ENCODE measurements around the gene FLT1.

DNA sequence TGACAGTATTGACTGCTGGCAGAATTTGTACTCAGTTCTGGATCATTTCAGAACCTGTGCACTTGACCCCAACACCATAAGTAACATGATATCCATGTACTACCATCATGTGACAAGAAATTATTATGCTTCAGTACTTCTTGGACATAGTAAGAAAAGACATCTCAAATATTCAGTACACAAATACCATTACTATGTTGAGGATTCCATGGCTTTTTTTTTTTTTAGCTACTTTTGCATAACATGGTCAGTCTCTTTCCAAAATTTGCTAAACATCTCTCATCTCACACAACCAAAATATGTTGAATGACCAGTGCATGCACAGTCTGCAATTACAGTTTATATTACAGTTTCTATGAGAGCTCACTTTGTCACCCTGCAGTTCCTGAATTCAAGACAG, 85.3 kb downstream of the FLT1 start:
- no peak for TF ChIP-seq POLR2A (IDR thresholded peaks at IDR 0.05; ENCODE audit: low read depth)
- TF ChIP-seq, protein P1, sequence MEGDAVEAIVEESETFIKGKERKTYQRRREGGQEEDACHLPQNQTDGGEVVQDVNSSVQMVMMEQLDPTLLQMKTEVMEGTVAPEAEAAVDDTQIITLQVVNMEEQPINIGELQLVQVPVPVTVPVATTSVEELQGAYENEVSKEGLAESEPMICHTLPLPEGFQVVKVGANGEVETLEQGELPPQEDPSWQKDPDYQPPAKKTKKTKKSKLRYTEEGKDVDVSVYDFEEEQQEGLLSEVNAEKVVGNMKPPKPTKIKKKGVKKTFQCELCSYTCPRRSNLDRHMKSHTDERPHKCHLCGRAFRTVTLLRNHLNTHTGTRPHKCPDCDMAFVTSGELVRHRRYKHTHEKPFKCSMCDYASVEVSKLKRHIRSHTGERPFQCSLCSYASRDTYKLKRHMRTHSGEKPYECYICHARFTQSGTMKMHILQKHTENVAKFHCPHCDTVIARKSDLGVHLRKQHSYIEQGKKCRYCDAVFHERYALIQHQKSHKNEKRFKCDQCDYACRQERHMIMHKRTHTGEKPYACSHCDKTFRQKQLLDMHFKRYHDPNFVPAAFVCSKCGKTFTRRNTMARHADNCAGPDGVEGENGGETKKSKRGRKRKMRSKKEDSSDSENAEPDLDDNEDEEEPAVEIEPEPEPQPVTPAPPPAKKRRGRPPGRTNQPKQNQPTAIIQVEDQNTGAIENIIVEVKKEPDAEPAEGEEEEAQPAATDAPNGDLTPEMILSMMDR (IDR thresholded peaks at IDR 0.05): no peak
- TF ChIP-seq EP300 (IDR thresholded peaks at IDR 0.05): no peak
- no peak for TF ChIP-seq POLR2AphosphoS5 (IDR thresholded peaks at IDR 0.05)

All from esophagus muscularis mucosa (tissue), 4 donors.